Activated T-helper 2 cell treated with anti-CD3 and anti-CD28 coated beads, Interferon-gamma antibody, Interleukin-2, Interleukin-4, amounts not matched to agents 10 μg/mL and 5 μg/mL and 100 μg/mL, durations not matched to agents 14 hours and 24 hours and 36 hours (primary cell): ENCODE results near the gene CDH13. TPM values are rescaled to one million over a fixed set of nuclear protein-coding genes. Genes with fewer than 3 reads are reported as not detected.

Experiments
- DNase-seq: peaks from one replicate; pipeline ENCODE4 v3.0.0; 2021; ENCODE audit warnings: low spot score
- H3K27ac Mint-ChIP-seq: one replicate; pipeline ENCODE4 v1.8.0; 2021; ENCODE audit warnings: mixed read lengths
- H3K27me3 Mint-ChIP-seq: one replicate; pipeline ENCODE4 v1.8.0; 2021; ENCODE audit warnings: low read depth, mixed read lengths
- H3K36me3 Mint-ChIP-seq: one replicate; pipeline ENCODE4 v1.8.0; 2021; ENCODE audit warnings: low read depth, mixed read lengths
- H3K4me1 Mint-ChIP-seq: one replicate; pipeline ENCODE4 v1.8.0; 2021; ENCODE audit warnings: low read depth, mixed read lengths
- H3K4me3 Mint-ChIP-seq: one replicate; pipeline ENCODE4 v1.8.0; 2021; ENCODE audit warnings: low read depth, mild to moderate bottlenecking, moderate library complexity, mixed read lengths
- H3K9me3 Mint-ChIP-seq: one replicate; pipeline ENCODE4 v1.8.0; 2021; ENCODE audit warnings: mixed read lengths
- intact Hi-C: fragments of 100-400 bp; cut with micrococcal nuclease; formaldehyde crosslinking; loops from one replicate; pipeline ENCODE4 v1.15.1; 2023
- total RNA-seq: library from RNA; stranded (reverse); gene quantifications from 2 replicates; pipeline ENCODE4 v1.2.3, GENCODE V29; 2022

Gene CDH13
- total RNA-seq, 1 donor from 2014 or later, result not detected

- intact Hi-C loops, result no loop called here
- no peak overlapping the region for H3K4me3 Mint-ChIP-seq
- H3K27me3 Mint-ChIP-seq, result no peaks in the 10 kb centered on the region
- H3K27ac Mint-ChIP-seq, result no peak overlapping the region
- no peaks in the 10 kb centered on the region for H3K36me3 Mint-ChIP-seq
- H3K9me3 Mint-ChIP-seq, result peaks cover 4% of the 10 kb centered on the region
- no peaks in the 10 kb centered on the region for H3K4me1 Mint-ChIP-seq
- DNase-seq, result no peak
Observed at GRCh38 chr16:83145297-83145696, 518.5 kb downstream of the CDH13 start.

GRCh38 chr16:83147244-83147643 is 520.5 kb downstream of the CDH13 start:
- Mint-ChIP-seq H3K9me3 (peaks cover 4% of the 10 kb centered on the region), H3K27me3 (no peaks in the 10 kb centered on the region), H3K36me3 (no peaks in the 10 kb centered on the region), H3K27ac (no peak overlapping the region), H3K4me1 (no peaks in the 10 kb centered on the region), H3K4me3 (no peak overlapping the region)
- no peak for DNase-seq
- intact Hi-C loops, result no loop called here

GRCh38 chr16:83158320-83158957 is 531.7 kb downstream of the CDH13 start:
- Mint-ChIP-seq H3K27ac (no peak overlapping the region), H3K27me3 (no peaks in the 10 kb centered on the region)

GRCh38 chr16:83159049-83159448 is 532.3 kb downstream of the CDH13 start:
- intact Hi-C loops, result no loop called here
- DNase-seq, result no peak
- Mint-ChIP-seq H3K4me1 (no peaks in the 10 kb centered on the region), H3K4me3 (no peak overlapping the region), H3K27ac (no peak overlapping the region), H3K9me3 (no peaks in the 10 kb centered on the region), H3K27me3 (no peaks in the 10 kb centered on the region), H3K36me3 (no peaks in the 10 kb centered on the region)

More at GRCh38 chr16:83158320-83158957, 531.7 kb downstream of the CDH13 start:
- no peak overlapping the region for H3K4me3 Mint-ChIP-seq
- no peaks in the 10 kb centered on the region for H3K9me3 Mint-ChIP-seq
- no peak for DNase-seq
- no peaks in the 10 kb centered on the region for H3K4me1 Mint-ChIP-seq
- no peaks in the 10 kb centered on the region for H3K36me3 Mint-ChIP-seq
- intact Hi-C loops, result no loop called here

- DNase-seq, result no peak
Observed at GRCh38 chr16:83160287-83161020, 533.7 kb downstream of the CDH13 start.

GRCh38 chr16:83162791-83163190 is 536.0 kb downstream of the CDH13 start:
- no peaks in the 10 kb centered on the region for H3K36me3 Mint-ChIP-seq
- H3K27ac Mint-ChIP-seq, result no peak overlapping the region
- H3K27me3 Mint-ChIP-seq, result no peaks in the 10 kb centered on the region
- intact Hi-C loops, result no loop called here
- DNase-seq, result no peak
- H3K4me3 Mint-ChIP-seq, result no peak overlapping the region
- H3K9me3 Mint-ChIP-seq, result no peaks in the 10 kb centered on the region
- no peaks in the 10 kb centered on the region for H3K4me1 Mint-ChIP-seq

More at GRCh38 chr16:83160287-83161020, 533.7 kb downstream of the CDH13 start:
- H3K27ac Mint-ChIP-seq, result no peak overlapping the region
- intact Hi-C loops, result no loop called here
- H3K4me1 Mint-ChIP-seq, result no peaks in the 10 kb centered on the region
- no peaks in the 10 kb centered on the region for H3K36me3 Mint-ChIP-seq
- H3K27me3 Mint-ChIP-seq, result no peaks in the 10 kb centered on the region
- no peaks in the 10 kb centered on the region for H3K9me3 Mint-ChIP-seq
- no peak overlapping the region for H3K4me3 Mint-ChIP-seq

- Mint-ChIP-seq H3K27me3 (no peaks in the 10 kb centered on the region), H3K36me3 (no peaks in the 10 kb centered on the region)
Observed at GRCh38 chr16:83164816-83165215, 538.0 kb downstream of the CDH13 start.

GRCh38 chr16:83171396-83171795 is 544.6 kb downstream of the CDH13 start:
- no peaks in the 10 kb centered on the region for H3K36me3 Mint-ChIP-seq
- H3K9me3 Mint-ChIP-seq, result no peaks in the 10 kb centered on the region
- H3K4me3 Mint-ChIP-seq, result no peak overlapping the region

More at GRCh38 chr16:83164816-83165215, 538.0 kb downstream of the CDH13 start:
- no peak overlapping the region for H3K27ac Mint-ChIP-seq
- no peaks in the 10 kb centered on the region for H3K9me3 Mint-ChIP-seq
- intact Hi-C loops, result no loop called here
- no peak for DNase-seq
- H3K4me3 Mint-ChIP-seq, result no peak overlapping the region
- no peaks in the 10 kb centered on the region for H3K4me1 Mint-ChIP-seq

GRCh38 chr16:83174671-83175070 is 547.9 kb downstream of the CDH13 start:
- Mint-ChIP-seq H3K9me3 (peaks cover 4% of the 10 kb centered on the region), H3K36me3 (no peaks in the 10 kb centered on the region), H3K4me3 (no peak overlapping the region), H3K27me3 (no peaks in the 10 kb centered on the region), H3K4me1 (no peaks in the 10 kb centered on the region), H3K27ac (no peak overlapping the region)
- intact Hi-C loops, result no loop called here
- no peak for DNase-seq

More at GRCh38 chr16:83171396-83171795, 544.6 kb downstream of the CDH13 start:
- DNase-seq, result no peak
- intact Hi-C loops, result no loop called here
- Mint-ChIP-seq H3K27ac (no peak overlapping the region), H3K4me1 (no peaks in the 10 kb centered on the region), H3K27me3 (no peaks in the 10 kb centered on the region)

GRCh38 chr16:83176802-83177201 is 550.0 kb downstream of the CDH13 start:
- H3K27ac Mint-ChIP-seq, result no peak overlapping the region
- no peaks in the 10 kb centered on the region for H3K4me1 Mint-ChIP-seq
- no peaks in the 10 kb centered on the region for H3K36me3 Mint-ChIP-seq
- DNase-seq, result no peak
- H3K4me3 Mint-ChIP-seq, result no peak overlapping the region
- intact Hi-C loops, result no loop called here
- H3K27me3 Mint-ChIP-seq, result no peaks in the 10 kb centered on the region
- H3K9me3 Mint-ChIP-seq, result peaks cover 4% of the 10 kb centered on the region

- peaks cover 3% of the 10 kb centered on the region for H3K27me3 Mint-ChIP-seq
- intact Hi-C loops, result no loop called here
- H3K27ac Mint-ChIP-seq, result no peak overlapping the region
- no peaks in the 10 kb centered on the region for H3K36me3 Mint-ChIP-seq
- H3K4me1 Mint-ChIP-seq, result peaks cover 4% of the 10 kb centered on the region
- no peak overlapping the region for H3K4me3 Mint-ChIP-seq
- DNase-seq, result no peak
- H3K9me3 Mint-ChIP-seq, result no peaks in the 10 kb centered on the region
Observed at GRCh38 chr16:83185902-83186301, 559.1 kb downstream of the CDH13 start.

GRCh38 chr16:83187405-83187804 is 560.6 kb downstream of the CDH13 start:
- peaks cover 4% of the 10 kb centered on the region for H3K4me1 Mint-ChIP-seq
- intact Hi-C loops, result no loop called here
- H3K4me3 Mint-ChIP-seq, result no peak overlapping the region
- H3K36me3 Mint-ChIP-seq, result no peaks in the 10 kb centered on the region
- no peak overlapping the region for H3K27ac Mint-ChIP-seq
- no peaks in the 10 kb centered on the region for H3K9me3 Mint-ChIP-seq
- peaks cover 3% of the 10 kb centered on the region for H3K27me3 Mint-ChIP-seq
- DNase-seq, result no peak

GRCh38 chr16:83196796-83197195 is 570.0 kb downstream of the CDH13 start:
- Mint-ChIP-seq H3K9me3 (no peaks in the 10 kb centered on the region), H3K36me3 (no peaks in the 10 kb centered on the region), H3K4me1 (no peaks in the 10 kb centered on the region), H3K27me3 (no peaks in the 10 kb centered on the region), H3K4me3 (no peak overlapping the region), H3K27ac (no peak overlapping the region)
- DNase-seq, result no peak
- intact Hi-C loops, result no loop called here
